ENCODE results near the gene PLOD1. TPM values are rescaled to one million over a fixed set of nuclear protein-coding genes. Genes with fewer than 3 reads are reported as not detected.

PLOD1 gene
- total and polyA plus RNA-seq, 2 of the 13 experiments (the other 11 are each of a cell fraction or from before 2014, with no cell fraction given): 70.1 to 318 TPM

DNA sequence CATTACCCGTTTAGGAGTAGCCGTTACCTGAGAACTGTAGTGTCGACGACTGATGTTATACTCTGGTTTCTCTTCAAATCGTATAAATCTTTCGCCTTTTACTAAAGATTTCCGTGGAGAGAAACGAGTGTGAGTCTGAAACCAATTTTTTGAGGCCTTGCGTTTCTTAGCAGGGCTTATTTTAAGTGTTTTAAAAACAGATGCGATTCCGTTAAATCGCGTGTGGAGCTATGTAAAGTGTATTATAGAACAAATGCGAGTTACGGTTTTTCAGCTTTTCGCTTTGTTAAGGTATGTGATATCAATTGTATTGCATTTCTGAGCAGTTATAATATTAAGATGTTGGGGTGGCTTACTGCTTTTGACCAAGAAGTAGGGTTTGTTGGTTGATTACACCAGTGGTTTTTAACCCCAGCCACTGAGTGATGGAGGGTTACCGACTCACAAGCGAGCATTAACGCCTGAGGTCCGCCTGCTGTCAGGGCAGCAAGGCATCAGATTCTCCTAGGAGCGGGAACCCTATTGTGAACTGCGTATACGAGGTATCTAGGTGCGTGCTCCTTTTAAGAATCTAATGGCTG is 26.3 kb upstream of the PLOD1 start (continued):
- TF ChIP-seq ZEB1 (IDR thresholded peaks at IDR 0.05; ENCODE audit: insufficient replicate concordance, low read depth) (no peak), MAFG (CRISPR knock-in tag; IDR thresholded peaks at IDR 0.05) (no peak), ZMYM2 (CRISPR knock-in tag; IDR thresholded peaks at IDR 0.05) (no peak), ZFP36L1 (CRISPR knock-in tag; IDR thresholded peaks at IDR 0.05) (peak; percentile 85), ZNF546 (CRISPR knock-in tag; conservative IDR thresholded peaks at IDR 0.05) (0 out of 2 replicates have a peak, but pooled peaks have one; percentile 17), SIX4 (CRISPR knock-in tag; IDR thresholded peaks at IDR 0.05) (peak; percentile 51; the same call in 1 of the 2 replicates), NFATC3 (CRISPR knock-in tag; IDR thresholded peaks at IDR 0.05) (no peak), ZBTB1 (CRISPR knock-in tag; IDR thresholded peaks at IDR 0.05; ENCODE audit: borderline replicate concordance) (no peak), IRX3 (CRISPR knock-in tag; IDR thresholded peaks at IDR 0.05; ENCODE audit: borderline replicate concordance, low read depth) (no peak), RAD51 (IDR thresholded peaks at IDR 0.05; ENCODE audit: borderline replicate concordance) (no peak), ZNF232 (CRISPR knock-in tag; IDR thresholded peaks at IDR 0.05; ENCODE audit: borderline replicate concordance) (peak; percentile 65; the same call in 1 of the 2 replicates), DPF2 (CRISPR knock-in tag; IDR thresholded peaks at IDR 0.05; ENCODE audit: borderline replicate concordance, low read depth) (no peak; the same call in 1 of the 2 replicates), KLF16 (CRISPR knock-in tag; IDR thresholded peaks at IDR 0.05) (peak in 1 of 2 experiments; percentile 96; a peak in 2 of 4 replicates), ZNF615 (CRISPR knock-in tag; IDR thresholded peaks at IDR 0.05; ENCODE audit: borderline replicate concordance) (peak; percentile 90; the same call in 1 of the 2 replicates)
- TF ChIP-seq, protein P1, sequence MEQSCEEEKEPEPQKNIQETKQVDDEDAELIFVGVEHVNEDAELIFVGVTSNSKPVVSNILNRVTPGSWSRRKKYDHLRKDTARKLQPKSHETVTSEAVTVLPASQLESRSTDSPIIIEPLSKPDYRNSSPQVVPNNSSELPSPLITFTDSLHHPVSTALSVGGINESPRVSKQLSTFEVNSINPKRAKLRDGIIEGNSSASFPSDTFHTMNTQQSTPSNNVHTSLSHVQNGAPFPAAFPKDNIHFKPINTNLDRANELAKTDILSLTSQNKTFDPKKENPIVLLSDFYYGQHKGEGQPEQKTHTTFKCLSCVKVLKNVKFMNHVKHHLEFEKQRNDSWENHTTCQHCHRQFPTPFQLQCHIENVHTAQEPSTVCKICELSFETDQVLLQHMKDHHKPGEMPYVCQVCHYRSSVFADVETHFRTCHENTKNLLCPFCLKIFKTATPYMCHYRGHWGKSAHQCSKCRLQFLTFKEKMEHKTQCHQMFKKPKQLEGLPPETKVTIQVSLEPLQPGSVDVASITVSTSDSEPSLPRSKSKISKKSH (CRISPR knock-in tag; IDR thresholded peaks at IDR 0.05; ENCODE audit: borderline replicate concordance): no peak
- TF ChIP-seq, protein P2, sequence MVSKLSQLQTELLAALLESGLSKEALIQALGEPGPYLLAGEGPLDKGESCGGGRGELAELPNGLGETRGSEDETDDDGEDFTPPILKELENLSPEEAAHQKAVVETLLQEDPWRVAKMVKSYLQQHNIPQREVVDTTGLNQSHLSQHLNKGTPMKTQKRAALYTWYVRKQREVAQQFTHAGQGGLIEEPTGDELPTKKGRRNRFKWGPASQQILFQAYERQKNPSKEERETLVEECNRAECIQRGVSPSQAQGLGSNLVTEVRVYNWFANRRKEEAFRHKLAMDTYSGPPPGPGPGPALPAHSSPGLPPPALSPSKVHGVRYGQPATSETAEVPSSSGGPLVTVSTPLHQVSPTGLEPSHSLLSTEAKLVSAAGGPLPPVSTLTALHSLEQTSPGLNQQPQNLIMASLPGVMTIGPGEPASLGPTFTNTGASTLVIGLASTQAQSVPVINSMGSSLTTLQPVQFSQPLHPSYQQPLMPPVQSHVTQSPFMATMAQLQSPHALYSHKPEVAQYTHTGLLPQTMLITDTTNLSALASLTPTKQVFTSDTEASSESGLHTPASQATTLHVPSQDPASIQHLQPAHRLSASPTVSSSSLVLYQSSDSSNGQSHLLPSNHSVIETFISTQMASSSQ (IDR thresholded peaks at IDR 0.05; ENCODE audit: low read depth): peak; percentile 56
- TF ChIP-seq, protein P2 (CRISPR knock-in tag; IDR thresholded peaks at IDR 0.05; ENCODE audit: borderline replicate concordance): peak; percentile 70; the same call in 1 of the 2 replicates
- TF ChIP-seq, protein P3, sequence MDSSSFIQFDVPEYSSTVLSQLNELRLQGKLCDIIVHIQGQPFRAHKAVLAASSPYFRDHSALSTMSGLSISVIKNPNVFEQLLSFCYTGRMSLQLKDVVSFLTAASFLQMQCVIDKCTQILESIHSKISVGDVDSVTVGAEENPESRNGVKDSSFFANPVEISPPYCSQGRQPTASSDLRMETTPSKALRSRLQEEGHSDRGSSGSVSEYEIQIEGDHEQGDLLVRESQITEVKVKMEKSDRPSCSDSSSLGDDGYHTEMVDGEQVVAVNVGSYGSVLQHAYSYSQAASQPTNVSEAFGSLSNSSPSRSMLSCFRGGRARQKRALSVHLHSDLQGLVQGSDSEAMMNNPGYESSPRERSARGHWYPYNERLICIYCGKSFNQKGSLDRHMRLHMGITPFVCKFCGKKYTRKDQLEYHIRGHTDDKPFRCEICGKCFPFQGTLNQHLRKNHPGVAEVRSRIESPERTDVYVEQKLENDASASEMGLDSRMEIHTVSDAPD (CRISPR knock-in tag; IDR thresholded peaks at IDR 0.05): no peak
- TF ChIP-seq, protein P4, sequence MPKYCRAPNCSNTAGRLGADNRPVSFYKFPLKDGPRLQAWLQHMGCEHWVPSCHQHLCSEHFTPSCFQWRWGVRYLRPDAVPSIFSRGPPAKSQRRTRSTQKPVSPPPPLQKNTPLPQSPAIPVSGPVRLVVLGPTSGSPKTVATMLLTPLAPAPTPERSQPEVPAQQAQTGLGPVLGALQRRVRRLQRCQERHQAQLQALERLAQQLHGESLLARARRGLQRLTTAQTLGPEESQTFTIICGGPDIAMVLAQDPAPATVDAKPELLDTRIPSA (CRISPR knock-in tag; IDR thresholded peaks at IDR 0.05; ENCODE audit: borderline replicate concordance): no peak
- TF ChIP-seq, protein P5, sequence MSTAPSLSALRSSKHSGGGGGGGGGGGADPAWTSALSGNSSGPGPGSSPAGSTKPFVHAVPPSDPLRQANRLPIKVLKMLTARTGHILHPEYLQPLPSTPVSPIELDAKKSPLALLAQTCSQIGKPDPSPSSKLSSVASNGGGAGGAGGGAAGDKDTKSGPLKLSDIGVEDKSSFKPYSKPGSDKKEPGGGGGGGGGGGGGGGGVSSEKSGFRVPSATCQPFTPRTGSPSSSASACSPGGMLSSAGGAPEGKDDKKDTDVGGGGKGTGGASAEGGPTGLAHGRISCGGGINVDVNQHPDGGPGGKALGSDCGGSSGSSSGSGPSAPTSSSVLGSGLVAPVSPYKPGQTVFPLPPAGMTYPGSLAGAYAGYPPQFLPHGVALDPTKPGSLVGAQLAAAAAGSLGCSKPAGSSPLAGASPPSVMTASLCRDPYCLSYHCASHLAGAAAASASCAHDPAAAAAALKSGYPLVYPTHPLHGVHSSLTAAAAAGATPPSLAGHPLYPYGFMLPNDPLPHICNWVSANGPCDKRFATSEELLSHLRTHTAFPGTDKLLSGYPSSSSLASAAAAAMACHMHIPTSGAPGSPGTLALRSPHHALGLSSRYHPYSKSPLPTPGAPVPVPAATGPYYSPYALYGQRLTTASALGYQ (CRISPR knock-in tag; IDR thresholded peaks at IDR 0.05): peak; percentile 67; the same call in 1 of the 2 replicates
